ENCODE results near the gene ZBTB49. TPM values are rescaled to one million over a fixed set of nuclear protein-coding genes. Genes with fewer than 3 reads are reported as not detected.

The ZBTB49 gene
- total and polyA plus RNA-seq, 2 of the 13 experiments (the other 11 are each of a cell fraction or from before 2014, with no cell fraction given) = 3.3 to 4.3 TPM

- TF ChIP-seq FOXP1 (IDR thresholded peaks at IDR 0.05) (no peak), FOXP1 (CRISPR knock-in tag; IDR thresholded peaks at IDR 0.05) (no peak), FOXO4 (CRISPR knock-in tag; conservative IDR thresholded peaks at IDR 0.05) (no peak), ASH2L (IDR thresholded peaks at IDR 0.05; ENCODE audit: insufficient read length, low read depth, low read length) (peak; percentile 96), ZNF790 (CRISPR knock-in tag; IDR thresholded peaks at IDR 0.05; ENCODE audit: borderline replicate concordance) (no peak), SMAD3 (CRISPR knock-in tag; IDR thresholded peaks at IDR 0.05) (no peak), SOX5 (CRISPR knock-in tag; IDR thresholded peaks at IDR 0.05; ENCODE audit: borderline replicate concordance) (no peak), RBAK (CRISPR knock-in tag; IDR thresholded peaks at IDR 0.05) (no peak), SIX4 (CRISPR knock-in tag; IDR thresholded peaks at IDR 0.05) (no peak; the same call in 1 of the 2 replicates), SYNCRIP (IDR thresholded peaks at IDR 0.05; ENCODE audit: insufficient read depth, low read depth, low read length) (no peak), ZNF788 (CRISPR knock-in tag; IDR thresholded peaks at IDR 0.05; ENCODE audit: borderline replicate concordance) (no peak; the same call in 1 of the 2 replicates), MTF2 (CRISPR knock-in tag; IDR thresholded peaks at IDR 0.05; ENCODE audit: borderline replicate concordance) (0 out of 2 replicates have a peak, but pooled peaks have one; percentile 37), ZNF691 (CRISPR knock-in tag; IDR thresholded peaks at IDR 0.05; ENCODE audit: borderline replicate concordance, low read depth) (no peak), ZNF101 (CRISPR knock-in tag; IDR thresholded peaks at IDR 0.05; ENCODE audit: borderline replicate concordance, low read depth) (no peak), JUND (CRISPR knock-in tag; IDR thresholded peaks at IDR 0.05) (peak; percentile 93), DMTF1 (CRISPR knock-in tag; IDR thresholded peaks at IDR 0.05) (no peak), SMAD1 (CRISPR knock-in tag; IDR thresholded peaks at IDR 0.05; ENCODE audit: borderline replicate concordance, low read depth) (no peak), NCOR1 (IDR thresholded peaks at IDR 0.05; ENCODE audit: borderline replicate concordance, low read length) (no peak), MXD4 (CRISPR knock-in tag; IDR thresholded peaks at IDR 0.05) (peak; percentile 45; the same call in 1 of the 2 replicates), POLR2A (IDR thresholded peaks at IDR 0.05; ENCODE audit: insufficient read depth in 1 of 2, low read depth in 2 of 2, low read length in 2 of 2) (peak; percentile 89 to 92), SAFB2 (CRISPR knock-in tag; IDR thresholded peaks at IDR 0.05; ENCODE audit: borderline replicate concordance, low read depth) (peak; percentile 61; the same call in 1 of the 2 replicates), PHF20 (CRISPR knock-in tag; IDR thresholded peaks at IDR 0.05) (peak; percentile 97), CHD4 (IDR thresholded peaks at IDR 0.05; ENCODE audit: borderline replicate concordance, low read length) (no peak)
These were observed 41.8 kb upstream of the ZBTB49 start, which contains the start of gene TMEM128 (continued) for GRCh38 chr4:4248029-4248884.
